SK-N-SH (cell line): ENCODE measurements around the gene MT1E.

Experiments used
- CHD2 ChIP-seq: fragments of 150-350 bp; IDR thresholded peaks from 2 replicates; pipeline ENCODE4 v1.6.1; 2018; ENCODE audit warnings: low read length; ENCODE audit not compliant: partially characterized antibody
- RAD21 ChIP-seq: IDR thresholded peaks from 2 replicates; pipeline ENCODE4 v1.6.1; 2012; ENCODE audit warnings: mild to moderate bottlenecking, low read length
- TF ChIP-seq, protein P1 (sequence below): fragments of 200-600 bp; sonication (generic); IDR thresholded peaks from 2 replicates; pipeline ENCODE4 v1.6.1; 2017; ENCODE audit warnings: antibody characterized with exemption, mild to moderate bottlenecking, moderate library complexity

- TF ChIP-seq CHD2, result no peak
- TF ChIP-seq, protein P1, sequence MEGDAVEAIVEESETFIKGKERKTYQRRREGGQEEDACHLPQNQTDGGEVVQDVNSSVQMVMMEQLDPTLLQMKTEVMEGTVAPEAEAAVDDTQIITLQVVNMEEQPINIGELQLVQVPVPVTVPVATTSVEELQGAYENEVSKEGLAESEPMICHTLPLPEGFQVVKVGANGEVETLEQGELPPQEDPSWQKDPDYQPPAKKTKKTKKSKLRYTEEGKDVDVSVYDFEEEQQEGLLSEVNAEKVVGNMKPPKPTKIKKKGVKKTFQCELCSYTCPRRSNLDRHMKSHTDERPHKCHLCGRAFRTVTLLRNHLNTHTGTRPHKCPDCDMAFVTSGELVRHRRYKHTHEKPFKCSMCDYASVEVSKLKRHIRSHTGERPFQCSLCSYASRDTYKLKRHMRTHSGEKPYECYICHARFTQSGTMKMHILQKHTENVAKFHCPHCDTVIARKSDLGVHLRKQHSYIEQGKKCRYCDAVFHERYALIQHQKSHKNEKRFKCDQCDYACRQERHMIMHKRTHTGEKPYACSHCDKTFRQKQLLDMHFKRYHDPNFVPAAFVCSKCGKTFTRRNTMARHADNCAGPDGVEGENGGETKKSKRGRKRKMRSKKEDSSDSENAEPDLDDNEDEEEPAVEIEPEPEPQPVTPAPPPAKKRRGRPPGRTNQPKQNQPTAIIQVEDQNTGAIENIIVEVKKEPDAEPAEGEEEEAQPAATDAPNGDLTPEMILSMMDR, result no peak
- no peak for TF ChIP-seq RAD21
Measured at GRCh38 chr16:56635441-56635967, 9.9 kb downstream of the MT1E start.
